Raji (cell line): ENCODE data around the gene NMRAL1.

Experiments
- POLR2A ChIP-seq: IDR thresholded peaks from 2 replicates; pipeline ENCODE4 v1.6.1; 2011; ENCODE audit warnings: low read depth, low read length, control low read depth; ENCODE audit not compliant: insufficient read depth

Gene NMRAL1

DNA sequence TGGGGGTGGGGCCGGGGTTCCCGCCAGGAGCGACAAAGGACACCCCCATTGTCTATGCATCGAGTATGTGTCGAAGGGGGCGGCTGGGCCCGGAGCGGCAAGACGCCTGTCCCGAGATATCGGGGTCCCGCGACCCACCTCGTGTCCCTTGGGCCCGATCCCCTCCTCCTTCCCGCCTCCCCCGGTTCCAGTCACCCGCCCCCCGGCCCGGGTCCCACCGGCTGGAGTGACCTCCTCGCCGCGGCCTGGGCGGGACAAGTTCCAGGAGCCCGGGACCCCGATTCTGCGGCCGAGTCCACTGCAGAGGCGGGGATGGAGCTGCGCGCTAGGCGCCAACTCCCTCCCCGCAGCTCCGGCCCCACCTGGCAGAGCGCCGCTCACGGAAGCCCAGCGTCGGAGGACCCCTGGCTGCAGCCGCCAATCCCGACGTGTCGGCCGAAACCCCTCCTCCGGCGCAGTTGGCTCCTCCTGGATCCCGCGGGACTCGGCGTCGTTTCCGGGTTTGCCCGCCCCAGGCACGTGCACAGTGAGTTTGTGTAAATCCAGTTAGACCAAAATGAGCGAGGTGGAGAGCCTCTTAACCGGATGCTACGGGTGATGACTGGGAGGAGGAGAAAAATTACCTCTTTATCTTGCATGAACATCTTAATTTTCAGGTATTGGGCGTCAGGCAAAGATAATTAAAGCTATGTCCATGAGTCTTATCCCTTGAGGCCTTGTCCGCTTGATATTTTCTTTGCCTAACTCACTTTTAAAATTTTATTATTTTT is at the start of gene NMRAL1:
Gene NMRAL1 (minus strand): TSS at position 434 of the 770 bp plus-strand sequence. CDS start 493 bp downstream, outside the sequence.
- TF ChIP-seq POLR2A, result peak; percentile 85

GRCh38 chr16:4523686-4524085 is 49.3 kb upstream of the NMRAL1 start:
- TF ChIP-seq POLR2A, result no peak

GRCh38 chr16:4522051-4522581 is 47.7 kb upstream of the NMRAL1 start:
- no peak for TF ChIP-seq POLR2A

GRCh38 chr16:4520913-4521312 is 46.5 kb upstream of the NMRAL1 start:
- TF ChIP-seq POLR2A, result no peak

- no peak for TF ChIP-seq POLR2A
Observed at GRCh38 chr16:4519274-4520058, 45.0 kb upstream of the NMRAL1 start.

- TF ChIP-seq POLR2A, result no peak
Observed at GRCh38 chr16:4517812-4518680, 43.6 kb upstream of the NMRAL1 start.

- no peak for TF ChIP-seq POLR2A
Observed at GRCh38 chr16:4515611-4516233, 41.3 kb upstream of the NMRAL1 start.

DNA sequence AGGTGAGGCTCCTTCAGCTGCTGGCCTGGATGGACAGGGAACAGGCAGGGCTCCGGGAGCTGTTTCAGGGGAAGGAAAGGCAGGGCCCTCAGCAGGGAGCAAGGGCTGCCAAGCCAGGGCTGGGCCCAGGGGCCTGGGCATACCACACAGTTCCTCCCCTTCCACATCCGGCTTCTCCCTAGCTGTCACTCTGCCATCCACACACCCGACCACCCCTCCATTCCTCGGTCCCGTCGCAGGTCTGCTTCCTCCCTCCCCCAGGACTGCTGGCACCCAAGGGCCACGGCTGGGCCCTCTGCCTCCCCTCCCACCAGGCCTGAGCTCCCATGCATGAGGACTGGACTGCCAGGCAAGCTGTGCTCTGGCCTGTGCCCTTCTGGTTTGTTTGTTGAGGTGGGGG is 40.2 kb upstream of the NMRAL1 start:
- no peak for TF ChIP-seq POLR2A

DNA sequence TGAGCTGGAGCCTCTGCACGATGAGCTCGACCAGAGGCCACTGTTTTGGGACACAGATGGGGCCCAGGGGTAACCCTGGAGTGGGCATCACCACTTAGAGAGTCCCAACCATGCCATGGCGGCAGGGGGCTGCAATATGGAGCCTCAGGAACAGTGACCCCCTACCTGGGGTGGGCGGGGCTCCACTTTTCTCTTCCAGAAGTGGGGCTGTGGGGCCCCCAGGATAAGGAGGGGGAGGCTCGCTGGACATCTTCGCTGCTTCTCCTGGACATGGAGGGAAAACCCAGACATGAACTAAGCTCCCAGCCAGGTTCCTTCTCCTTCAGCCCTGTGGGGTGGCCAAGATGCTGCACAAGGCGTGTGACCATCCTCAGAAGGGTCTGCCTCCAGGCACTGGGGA is 39.5 kb upstream of the NMRAL1 start:
- no peak for TF ChIP-seq POLR2A

GRCh38 chr16:4513086-4513860 is 38.8 kb upstream of the NMRAL1 start:
- TF ChIP-seq POLR2A, result no peak

- TF ChIP-seq POLR2A, result no peak
Observed at GRCh38 chr16:4512473-4512872, 38.0 kb upstream of the NMRAL1 start.

- no peak for TF ChIP-seq POLR2A
Observed at GRCh38 chr16:4511441-4512082, 37.1 kb upstream of the NMRAL1 start.

GRCh38 chr16:4510747-4511426 is 36.5 kb upstream of the NMRAL1 start:
- no peak for TF ChIP-seq POLR2A
